Right lobe of liver (tissue), 4 donors: ENCODE measurements around the gene LRRC2.

Experiments
- CTCF ChIP-seq, 4 donors: fragments of 200-600 bp in 3 of 4; fragments of 450-650 bp in 1 of 4; IDR thresholded peaks; one replicate each; pipeline versions ENCODE4 v1.5.1 to v1.8.0; 2016 to 2022; ENCODE audit warnings: antibody characterized with exemption in 4 of 4, mild to moderate bottlenecking in 2 of 4
- POLR2A ChIP-seq: fragments of 450-650 bp; IDR thresholded peaks from one replicate; pipeline ENCODE4 v1.6.1; 2017; ENCODE audit warnings: antibody characterized with exemption, mild to moderate bottlenecking
- donor health status: DM: no; HTN: no; CAD: no.
- donor health status: DM: no; HTN: no; CAD: no.
- donor health status: DM: no; HTN: yes; CAD: no.

- TF ChIP-seq CTCF (IDR thresholded peaks at IDR 0.05) (no peak), POLR2A (no peak)
Measured at GRCh38 chr3:46482632-46483350, 83.3 kb downstream of the LRRC2 start.
